ENCODE results near the gene INSL3.
"Not testable (repeated sequence)": the region's sequence is repeated elsewhere in the genome, so short reads cannot be mapped to it uniquely, and the experiment has no call there.

INSL3 gene

DNA sequence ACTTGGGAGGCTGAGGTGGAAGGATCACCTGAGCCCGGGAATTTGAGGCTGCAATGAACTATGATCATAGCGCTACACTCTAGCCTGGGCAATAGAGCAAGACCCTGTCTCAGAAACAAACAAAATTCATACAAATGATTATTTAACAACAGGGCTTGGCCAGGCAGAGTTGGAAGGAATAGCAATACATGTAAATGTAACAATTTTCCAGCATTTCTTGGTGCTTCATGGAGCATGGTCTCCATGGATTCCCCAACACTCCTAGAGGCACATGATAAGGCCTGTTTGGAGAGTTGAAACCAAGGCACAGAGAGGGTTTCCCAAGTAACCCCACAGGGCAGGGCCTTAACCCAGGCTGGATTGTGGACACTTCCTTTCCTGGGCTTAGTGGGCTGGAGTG is 10.2 kb downstream of the INSL3 start:
- TF ChIP-seq CTCF (IDR thresholded peaks at IDR 0.05; ENCODE audit: insufficient read depth, low read depth, low read length, missing control alignments): no peak
- no peak overlapping the region for H3K4me3 ChIP-seq (ENCODE audit: low read length)
- DNase-seq (ENCODE audit: low read depth): no peak

DNA sequence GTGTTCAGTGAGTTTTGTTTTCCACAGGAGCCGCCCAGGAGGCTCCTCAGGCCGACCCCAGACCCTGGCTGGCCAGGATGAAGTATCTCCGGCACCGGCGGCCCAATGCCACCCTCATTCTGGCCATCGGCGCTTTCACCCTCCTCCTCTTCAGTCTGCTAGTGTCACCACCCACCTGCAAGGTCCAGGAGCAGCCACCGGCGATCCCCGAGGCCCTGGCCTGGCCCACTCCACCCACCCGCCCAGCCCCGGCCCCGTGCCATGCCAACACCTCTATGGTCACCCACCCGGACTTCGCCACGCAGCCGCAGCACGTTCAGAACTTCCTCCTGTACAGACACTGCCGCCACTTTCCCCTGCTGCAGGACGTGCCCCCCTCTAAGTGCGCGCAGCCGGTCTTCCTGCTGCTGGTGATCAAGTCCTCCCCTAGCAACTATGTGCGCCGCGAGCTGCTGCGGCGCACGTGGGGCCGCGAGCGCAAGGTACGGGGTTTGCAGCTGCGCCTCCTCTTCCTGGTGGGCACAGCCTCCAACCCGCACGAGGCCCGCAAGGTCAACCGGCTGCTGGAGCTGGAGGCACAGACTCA is 13.5 kb downstream of the INSL3 start:
- no peak for DNase-seq (ENCODE audit: low read depth)
- no peak for TF ChIP-seq CTCF (IDR thresholded peaks at IDR 0.05; ENCODE audit: insufficient read depth, low read depth, low read length, missing control alignments)
- no peak overlapping the region for H3K4me3 ChIP-seq (ENCODE audit: low read length)

GRCh38 chr19:17806945-17807344 is 14.4 kb downstream of the INSL3 start:
- no peak overlapping the region for H3K4me3 ChIP-seq (ENCODE audit: low read length)
- DNase-seq (ENCODE audit: low read depth): no peak
- TF ChIP-seq CTCF (IDR thresholded peaks at IDR 0.05; ENCODE audit: insufficient read depth, low read depth, low read length, missing control alignments): no peak

DNA sequence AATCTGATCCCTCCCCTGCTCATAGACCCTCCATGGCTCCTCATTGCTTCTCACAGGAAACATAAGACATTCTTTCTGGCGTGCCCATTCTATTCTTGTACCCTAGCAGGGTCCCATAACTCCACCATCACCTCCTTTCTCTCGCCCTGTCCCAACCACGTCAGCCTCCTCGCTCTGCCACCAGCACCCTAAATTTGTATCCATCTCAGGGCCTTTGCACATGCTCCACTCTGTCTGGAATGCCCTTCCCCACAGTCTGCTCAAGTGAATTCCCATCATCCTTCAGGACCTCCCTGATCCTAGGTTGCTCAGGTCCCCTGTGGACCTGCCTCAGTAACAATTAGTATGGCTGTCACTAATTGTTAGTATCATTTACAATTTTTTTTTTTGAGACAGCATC is 15.9 kb downstream of the INSL3 start:
- H3K4me3 ChIP-seq (ENCODE audit: low read length): no peak overlapping the region
- no peak for TF ChIP-seq CTCF (IDR thresholded peaks at IDR 0.05; ENCODE audit: insufficient read depth, low read depth, low read length, missing control alignments)
- DNase-seq (ENCODE audit: low read depth): no peak

DNA sequence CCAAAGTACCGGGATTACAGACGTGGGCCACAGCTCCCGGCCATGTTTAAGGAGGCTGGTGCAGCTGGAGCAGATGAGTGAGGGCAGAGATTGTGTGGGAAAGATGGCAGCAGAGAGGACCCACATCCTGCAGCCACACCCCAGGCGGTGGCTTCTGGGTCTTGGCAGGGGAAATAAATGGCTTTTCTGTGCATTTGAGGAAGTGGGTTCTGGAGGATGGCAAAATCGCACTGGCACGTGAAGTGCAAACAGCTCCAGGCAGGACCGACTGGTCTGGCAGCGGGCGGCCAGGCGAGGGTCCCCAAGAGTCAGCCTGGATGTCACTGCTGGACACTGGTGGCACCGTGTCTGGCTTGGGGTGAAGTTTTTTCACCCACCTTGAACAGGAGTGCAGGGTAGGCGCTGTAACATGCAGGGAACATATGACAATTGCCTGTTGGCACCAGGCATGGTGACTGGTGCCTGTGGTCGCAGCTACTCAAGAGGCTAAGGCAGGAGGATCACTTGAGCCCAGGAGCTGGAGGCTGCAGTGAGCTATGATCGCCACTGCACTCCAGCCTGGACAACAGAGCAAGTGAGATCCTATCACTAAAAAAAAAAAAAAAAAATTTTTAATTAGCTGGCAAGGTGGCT is 17.9 kb downstream of the INSL3 start:
- no peak for DNase-seq (ENCODE audit: low read depth)
- TF ChIP-seq CTCF (IDR thresholded peaks at IDR 0.05; ENCODE audit: insufficient read depth, low read depth, low read length, missing control alignments): no peak
- H3K4me3 ChIP-seq (ENCODE audit: low read length): no peak overlapping the region

DNA sequence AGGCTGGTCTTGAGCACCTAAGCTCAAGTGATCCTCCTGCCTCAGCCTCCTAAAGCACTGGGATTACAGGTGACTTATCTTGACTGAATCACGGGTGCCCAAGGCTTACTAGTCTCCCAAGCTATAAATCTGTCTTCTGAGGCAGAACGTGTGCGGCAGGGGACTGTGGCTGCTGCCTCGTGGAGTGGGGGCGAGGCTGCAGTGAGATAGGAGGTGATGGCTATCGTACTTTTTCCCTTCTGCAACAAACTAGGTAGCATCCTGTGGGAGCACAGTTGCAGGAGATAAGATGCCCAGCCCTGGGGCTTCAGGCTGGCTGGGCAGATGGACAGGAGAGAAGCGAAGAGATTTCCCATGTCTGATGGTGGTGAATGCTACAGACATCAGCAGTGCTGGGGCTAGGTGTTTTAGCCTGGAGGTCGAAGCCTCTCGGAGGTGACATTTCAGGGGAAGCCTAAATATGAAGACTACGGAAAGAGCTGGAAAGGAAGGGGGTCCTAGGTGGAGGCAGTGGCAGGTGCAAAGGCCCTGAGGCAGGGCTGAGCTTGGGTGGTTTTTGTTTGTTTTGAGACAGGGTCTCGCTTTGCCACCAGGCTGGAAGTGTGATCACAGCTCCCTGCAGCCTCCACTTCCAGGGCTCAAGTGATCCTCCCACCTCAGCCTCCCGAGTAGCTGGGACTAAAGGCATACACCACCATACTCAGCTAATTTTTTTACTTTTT is 19.0 kb downstream of the INSL3 start:
- no peak for DNase-seq (ENCODE audit: low read depth)
- no peak for TF ChIP-seq CTCF (IDR thresholded peaks at IDR 0.05; ENCODE audit: insufficient read depth, low read depth, low read length, missing control alignments)
- H3K4me3 ChIP-seq (ENCODE audit: low read length): no peak overlapping the region

- not testable (repeated sequence) for H3K4me3 ChIP-seq (ENCODE audit: low read length); DNase-seq (ENCODE audit: low read depth)
These were observed 22.7 kb downstream of the INSL3 start for GRCh38 chr19:17798599-17798998.

All from epithelial cell of esophagus (primary cell).